ENCODE measurements around the gene TBX4. TPM values are rescaled to one million over a fixed set of nuclear protein-coding genes. Genes with fewer than 3 reads are reported as not detected.

The TBX4 gene
- polyA plus RNA-seq, 3 donors = not detected

DNA sequence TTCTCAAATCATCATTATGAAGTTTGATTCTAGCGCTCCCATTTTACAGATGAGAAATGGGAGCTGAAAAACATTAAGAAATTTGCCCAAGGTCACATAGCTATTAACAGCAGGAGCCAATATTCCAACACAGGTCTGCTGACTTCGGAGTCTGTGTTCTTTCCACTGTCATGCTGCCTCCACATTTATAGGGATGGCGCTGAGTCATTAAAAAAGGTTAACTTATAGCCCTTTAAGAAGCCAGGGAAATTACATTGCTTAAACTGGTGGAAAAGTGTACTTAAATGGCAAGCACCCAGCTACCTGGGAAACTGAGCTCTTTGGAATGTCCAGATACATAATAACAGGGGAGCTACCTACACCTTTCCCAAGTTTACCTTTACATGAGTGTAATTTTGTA, 65.0 kb downstream of the TBX4 start:
- no peak for DNase-seq
- no peak overlapping the region for H2AFZ ChIP-seq (ENCODE audit: insufficient read depth, low read depth, low read length, poor library complexity, severe bottlenecking)
- Mint-ChIP-seq H3K4me3 (no peak overlapping the region), H3K4me1 (no peaks in the 10 kb centered on the region), H3K9me3 (peaks cover 0 to under 1% (median 0%) of the 10 kb centered on the region in 7 donors), H3K27me3 (ENCODE audit: low read depth in 3 of 3) (peaks cover 4 to 34% (median 14%) of the 10 kb centered on the region in 3 donors), H3K36me3 (no peaks in the 10 kb centered on the region), H3K27ac (no peak overlapping the region)
- no peaks in the 10 kb centered on the region for H3K9me3 ChIP-seq (replicated peaks in 1 of 2; ENCODE audit: control insufficient read depth in 1 of 2, insufficient read depth in 1 of 2, low read length in 2 of 2)
- H4K20me1 ChIP-seq (ENCODE audit: insufficient read depth, low read length) = no peaks in the 10 kb centered on the region
- no peak overlapping the region for H3K27ac ChIP-seq (ENCODE audit: low read depth in 1 of 2, low read length in 2 of 2)
- intact Hi-C loops (cut with micrococcal nuclease) = no loop called here
- no peak for TF ChIP-seq CTCF (IDR thresholded peaks at IDR 0.05)
- H3K4me2 ChIP-seq (replicated peaks; ENCODE audit: extremely low read depth, low read length, poor library complexity, severe bottlenecking) = no peak overlapping the region
- no peaks in the 10 kb centered on the region for H3K4me1 ChIP-seq (ENCODE audit: control insufficient read depth in 1 of 2, insufficient read depth in 2 of 2, low read length in 2 of 2)
- H3K9ac ChIP-seq (ENCODE audit: insufficient read depth, low read length, poor library complexity, severe bottlenecking) = no peak overlapping the region
- WGBS (ENCODE audit: insufficient coverage) = no CpG with 5 or more reads among the region's 3 CpGs
- H3K27me3 ChIP-seq (ENCODE audit: control insufficient read depth in 2 of 2, insufficient read depth in 2 of 2, low read length in 2 of 2) = peaks cover 4 to 5% of the 10 kb centered on the region in 2 donors
- H3K79me2 ChIP-seq (ENCODE audit: insufficient read depth, low read length) = no peaks in the 10 kb centered on the region
- H3K4me3 ChIP-seq (replicated peaks in 1 of 3; ENCODE audit: low read depth in 2 of 3, low read length in 3 of 3) = no peak overlapping the region
- H3K36me3 ChIP-seq (replicated peaks in 1 of 2; ENCODE audit: control insufficient read depth in 1 of 2, insufficient read depth in 2 of 2, low read length in 2 of 2) = no peaks in the 10 kb centered on the region

DNA sequence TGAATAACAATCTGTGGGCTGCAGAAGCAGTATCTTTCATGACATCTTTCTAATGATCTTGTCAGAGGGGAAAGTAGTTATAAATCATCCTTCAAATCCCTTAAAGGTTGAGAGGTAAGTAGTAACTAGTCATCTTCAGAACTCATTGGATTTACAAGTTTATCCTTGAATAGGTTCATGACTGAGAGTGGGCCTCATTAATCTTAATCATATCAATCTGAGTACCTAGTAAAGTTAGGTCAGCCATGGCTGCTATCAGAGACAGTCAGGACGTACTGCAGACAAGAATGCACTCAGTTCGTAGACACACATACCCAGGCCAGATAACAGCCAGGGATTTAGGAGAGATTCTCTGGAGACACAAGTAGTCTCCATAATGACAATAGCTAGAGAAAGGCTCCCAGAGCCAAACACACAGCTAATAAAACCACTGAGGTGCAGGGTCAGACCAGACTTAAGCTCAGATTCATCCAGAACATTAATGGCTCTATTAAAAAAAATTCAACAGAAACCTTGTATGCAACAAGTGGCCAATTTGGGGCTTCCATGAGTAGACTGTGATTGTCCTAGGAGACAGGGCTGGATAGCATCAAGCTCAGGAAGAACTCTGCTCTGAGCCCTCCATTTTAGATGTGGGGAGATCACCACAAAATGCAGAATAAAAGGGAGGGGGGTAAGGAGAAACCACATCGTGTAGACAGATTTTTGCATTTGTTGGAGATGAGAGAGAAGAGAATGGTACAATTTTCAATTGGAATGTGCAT, 65.8 kb downstream of the TBX4 start:
- no CpG with 5 or more reads among the region's 3 CpGs for WGBS (ENCODE audit: insufficient coverage)
- H3K9me3 Mint-ChIP-seq = peaks cover 0 to 3% (median 0%) of the 10 kb centered on the region in 7 donors
- no peaks in the 10 kb centered on the region for H3K36me3 Mint-ChIP-seq

More for the DNA sequence above, 65.8 kb downstream of the TBX4 start:
- Histone ChIP-seq H2AFZ (ENCODE audit: insufficient read depth, low read depth, low read length, poor library complexity, severe bottlenecking) (no peak overlapping the region), H3K27me3 (ENCODE audit: control insufficient read depth in 2 of 2, insufficient read depth in 2 of 2, low read length in 2 of 2) (peaks cover 5 to 6% of the 10 kb centered on the region in 2 donors), H3K4me3 (replicated peaks in 1 of 3; ENCODE audit: low read depth in 2 of 3, low read length in 3 of 3) (no peak overlapping the region), H3K79me2 (ENCODE audit: insufficient read depth, low read length) (no peaks in the 10 kb centered on the region), H3K9ac (ENCODE audit: insufficient read depth, low read length, poor library complexity, severe bottlenecking) (no peak overlapping the region), H3K4me2 (replicated peaks; ENCODE audit: extremely low read depth, low read length, poor library complexity, severe bottlenecking) (no peak overlapping the region), H3K36me3 (replicated peaks in 1 of 2; ENCODE audit: control insufficient read depth in 1 of 2, insufficient read depth in 2 of 2, low read length in 2 of 2) (no peaks in the 10 kb centered on the region), H3K9me3 (replicated peaks in 1 of 2; ENCODE audit: control insufficient read depth in 1 of 2, insufficient read depth in 1 of 2, low read length in 2 of 2) (no peaks in the 10 kb centered on the region), H3K27ac (ENCODE audit: low read depth in 1 of 2, low read length in 2 of 2) (no peak overlapping the region), H4K20me1 (ENCODE audit: insufficient read depth, low read length) (no peaks in the 10 kb centered on the region), H3K4me1 (ENCODE audit: control insufficient read depth in 1 of 2, insufficient read depth in 2 of 2, low read length in 2 of 2) (no peaks in the 10 kb centered on the region)
- intact Hi-C loops (cut with micrococcal nuclease) = no loop called here
- Mint-ChIP-seq H3K4me3 (no peak overlapping the region), H3K27ac (no peak overlapping the region), H3K4me1 (no peaks in the 10 kb centered on the region), H3K27me3 (ENCODE audit: low read depth in 3 of 3) (peaks cover 4 to 40% (median 19%) of the 10 kb centered on the region in 3 donors)
- DNase-seq = no peak
- no peak for TF ChIP-seq CTCF (IDR thresholded peaks at IDR 0.05)
